Fibroblast of lung (primary cell): ENCODE measurements around the gene GP1BB.

Experiments used
- CTCF ChIP-seq, 2 donors: IDR thresholded peaks in 1 of 2; conservative IDR thresholded peaks in 1 of 2; 1 replicate in 1 of 2; 2 replicates in 1 of 2; pipeline ENCODE4 v1.5.1; 2011 to 2012; ENCODE audit warnings: low read length in 2 of 2, control low read depth in 1 of 2, inconsistent platforms in 1 of 2, low read depth in 1 of 2, mild to moderate bottlenecking in 1 of 2
- EZH2 ChIP-seq: IDR thresholded peaks from 2 replicates; pipeline ENCODE4 v1.5.1; 2012; ENCODE audit warnings: low read length, control low read depth, mild to moderate bottlenecking; ENCODE audit errors: missing control alignments

- TF ChIP-seq CTCF (conservative IDR thresholded peaks at IDR 0.05 in 1 of 2, IDR thresholded peaks at IDR 0.05 in 1 of 2; ENCODE audit: low read depth in 1 of 2, low read length in 2 of 2) (no peak), EZH2 (no peak)
These were observed 8.2 kb downstream of the GP1BB start for GRCh38 chr22:19731361-19732135.
